ENCODE measurements around the gene FBXO2.

FBXO2 gene

DNA sequence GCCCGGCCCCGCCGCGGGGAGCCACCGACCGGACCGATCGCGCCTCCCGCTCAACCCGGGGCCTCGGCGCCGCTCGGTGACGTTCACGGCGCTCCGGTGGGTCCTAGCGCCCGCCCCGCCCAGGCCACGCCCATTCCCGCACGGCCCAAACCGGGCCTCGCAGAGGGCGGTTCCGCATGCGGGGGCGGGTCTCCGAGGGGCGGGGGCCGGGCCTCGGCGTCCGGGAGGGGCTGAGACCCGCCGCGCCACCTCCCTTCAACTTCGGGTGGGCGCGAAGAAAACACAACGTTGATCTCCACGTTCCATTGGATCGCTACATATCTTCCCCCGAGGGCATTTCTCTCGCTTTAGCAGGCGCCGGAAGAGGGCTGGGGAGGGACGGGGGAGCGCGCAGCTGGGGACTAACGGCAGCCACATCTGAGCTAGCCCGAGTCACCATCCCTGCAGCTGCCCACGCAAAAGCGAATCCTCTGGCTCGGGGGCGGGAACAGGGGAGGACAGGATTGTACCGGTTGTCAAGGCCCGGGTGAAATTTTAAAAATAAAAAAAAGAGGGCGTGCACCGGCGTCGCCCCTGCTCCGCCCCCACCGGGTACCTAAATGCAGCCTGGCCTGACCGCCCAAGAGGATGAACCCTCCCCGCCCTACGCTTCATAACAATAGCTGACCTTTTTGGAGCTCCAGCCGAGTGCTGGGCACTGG lies 27.0 kb upstream of the FBXO2 start, which contains the start of gene MAD2L2:
Gene MAD2L2 (minus strand): TSS at position 78 of the 701 bp plus-strand sequence. CDS start 547 bp downstream, outside the sequence.
- DNase-seq: peak; percentile 91

DNA sequence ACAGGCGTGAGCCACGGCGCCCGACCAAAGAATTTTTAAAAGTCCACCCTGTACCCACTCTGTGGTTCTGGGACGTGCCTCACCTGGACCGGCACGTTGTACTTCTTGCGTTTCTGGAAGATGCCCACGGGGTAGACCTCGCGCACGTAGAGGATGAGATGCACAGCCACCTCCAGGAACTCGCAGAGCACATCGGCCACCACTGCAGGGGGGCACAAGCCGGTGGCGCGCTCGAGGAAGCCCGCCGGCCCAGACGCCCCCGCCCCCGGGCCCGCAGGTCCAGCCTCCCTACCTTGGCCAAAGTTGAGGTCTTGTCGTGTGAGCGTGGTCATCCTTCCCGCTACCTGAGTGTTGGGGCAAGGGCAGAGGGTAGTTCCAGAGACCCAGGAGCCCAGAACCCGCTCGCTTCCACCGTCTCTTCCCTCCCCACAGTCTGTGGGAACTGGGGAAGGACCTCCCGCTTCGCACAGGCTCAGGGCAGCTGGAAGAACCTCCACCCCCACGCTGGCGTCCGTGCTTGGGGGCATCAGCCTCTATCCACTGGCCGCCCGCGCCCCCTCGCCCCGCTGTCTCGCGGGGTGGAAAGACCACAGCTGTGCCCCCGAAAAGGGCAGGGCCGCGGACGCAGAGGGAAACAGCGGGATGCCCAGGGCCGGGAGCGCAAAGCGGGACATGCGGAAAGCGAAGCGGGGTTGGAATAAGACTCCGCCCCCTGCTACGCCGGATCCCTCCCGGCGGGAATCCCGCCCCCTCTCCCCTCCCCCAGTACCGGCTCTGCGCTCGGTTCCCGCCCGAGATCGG lies 26.2 kb upstream of the FBXO2 start:
- no peak for DNase-seq

DNA sequence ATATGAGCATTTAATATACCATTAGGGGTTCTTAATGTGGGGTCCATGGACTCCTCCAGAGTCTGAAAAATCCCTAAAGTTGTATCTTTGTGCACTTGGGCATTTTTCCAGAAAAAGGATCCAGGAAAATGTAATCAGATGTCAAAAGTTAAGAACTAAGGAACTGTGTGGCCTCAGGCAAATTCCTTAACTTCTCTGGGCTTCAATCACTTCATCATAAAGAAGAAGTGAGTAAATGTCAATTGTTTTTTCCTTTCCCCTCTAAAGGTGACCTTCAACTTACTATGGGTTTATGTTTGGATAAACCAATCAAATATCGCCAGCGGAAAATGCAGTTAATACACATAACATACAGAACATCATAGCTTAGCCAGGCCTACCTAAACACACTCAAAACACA lies 24.2 kb upstream of the FBXO2 start:
- DNase-seq: no peak

DNA sequence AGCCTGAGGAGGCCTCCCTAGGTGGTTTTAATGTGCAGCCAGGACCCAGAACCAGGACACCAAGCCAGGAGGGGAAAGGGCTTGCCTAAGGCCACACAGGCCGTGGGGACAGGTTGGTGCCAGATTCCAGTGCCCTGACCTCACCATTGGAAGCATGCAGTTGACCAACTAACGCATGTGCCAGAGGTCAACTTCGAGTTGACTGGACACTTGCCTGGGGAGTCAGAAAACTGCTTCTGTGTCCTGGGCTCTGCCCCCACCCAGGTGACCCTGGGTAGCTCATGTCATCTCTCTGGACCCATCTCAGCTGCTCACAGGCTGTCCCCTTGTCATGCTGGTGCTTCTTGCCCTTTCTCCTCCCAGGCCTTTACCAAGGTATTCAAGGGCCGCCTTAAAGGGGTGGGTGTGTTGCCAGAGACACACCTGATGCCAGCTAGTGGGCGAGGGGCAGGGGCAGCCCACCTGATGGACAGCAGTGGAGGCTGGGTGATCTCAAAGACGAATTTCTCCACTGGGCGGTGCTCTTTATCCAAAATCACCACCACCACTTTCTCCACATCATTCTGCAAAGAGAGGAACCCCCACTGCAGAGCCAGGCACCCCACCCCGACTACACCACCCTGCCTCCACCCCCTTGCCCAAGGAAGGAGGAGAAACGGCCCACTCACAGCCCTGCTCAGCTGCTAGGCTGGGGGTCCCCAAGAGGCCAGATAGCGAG lies 22.3 kb upstream of the FBXO2 start:
- no peak for DNase-seq

DNA sequence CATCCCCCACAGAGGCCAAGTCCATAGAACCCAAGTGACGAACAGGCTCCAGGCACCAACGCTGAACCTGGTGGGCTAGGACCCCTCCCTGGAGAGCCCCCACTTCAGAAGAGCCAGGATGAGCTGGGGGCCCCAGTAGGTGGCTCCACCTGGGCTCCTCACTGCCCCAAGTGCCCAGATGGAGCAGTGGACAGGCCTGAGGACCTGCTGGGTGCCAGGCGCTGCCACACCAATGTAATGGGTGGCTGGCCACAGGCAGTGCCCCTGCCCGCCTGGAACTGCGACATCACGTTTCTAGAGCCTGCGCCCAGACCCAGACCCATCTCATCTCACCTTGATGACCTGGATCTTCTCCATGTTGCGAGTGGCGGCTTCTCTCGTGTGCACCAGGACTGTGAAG lies 21.1 kb upstream of the FBXO2 start:
- no peak for DNase-seq

DNA sequence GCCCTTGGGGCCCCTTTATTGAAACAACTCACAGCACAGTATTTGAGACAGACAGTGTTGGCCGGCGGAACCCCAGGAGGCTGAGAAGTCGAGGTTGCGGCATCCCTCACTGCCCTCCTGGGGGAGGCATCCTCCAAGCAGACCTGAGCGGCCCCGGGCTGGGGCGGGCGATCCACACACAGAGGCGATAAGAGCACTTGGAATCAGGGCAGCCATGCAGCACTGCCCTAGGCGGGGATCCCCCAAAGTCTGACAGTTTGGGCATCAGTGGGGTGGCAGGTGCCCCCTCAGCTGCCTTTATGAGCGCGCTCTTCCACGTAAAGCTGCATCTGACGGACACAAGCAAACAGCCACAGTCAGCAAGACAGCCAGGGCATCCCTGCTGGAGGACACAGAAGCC lies 20.3 kb upstream of the FBXO2 start:
- no peak for DNase-seq

DNA sequence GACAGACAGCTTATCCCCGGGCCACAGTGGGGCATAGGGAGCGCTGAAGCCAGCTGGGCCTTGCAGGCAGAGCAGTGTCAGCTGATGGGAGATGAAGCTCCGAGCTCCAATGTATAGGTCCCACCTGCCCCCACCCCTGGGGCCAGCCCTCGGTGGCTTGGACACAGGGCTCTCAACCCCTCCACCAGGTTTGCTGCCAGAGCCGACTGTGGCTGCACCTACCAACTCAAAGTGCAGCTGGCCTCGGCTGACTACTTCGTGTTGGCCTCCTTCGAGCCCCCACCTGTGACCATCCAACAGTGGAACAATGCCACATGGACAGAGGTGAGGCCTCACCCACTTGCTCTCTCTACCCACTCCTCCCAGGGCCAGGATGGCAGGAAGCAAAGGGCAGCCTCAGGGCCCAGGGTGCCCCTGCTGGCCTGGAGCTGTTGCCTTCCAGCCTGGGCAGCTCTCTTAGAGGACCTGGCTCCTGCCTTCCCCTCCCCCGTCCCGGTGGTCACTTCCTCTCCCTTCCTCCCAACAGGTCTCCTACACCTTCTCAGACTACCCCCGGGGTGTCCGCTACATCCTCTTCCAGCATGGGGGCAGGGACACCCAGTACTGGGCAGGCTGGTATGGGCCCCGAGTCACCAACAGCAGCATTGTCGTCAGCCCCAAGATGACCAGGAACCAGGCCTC lies 19.0 kb upstream of the FBXO2 start:
- no peak for DNase-seq

DNA sequence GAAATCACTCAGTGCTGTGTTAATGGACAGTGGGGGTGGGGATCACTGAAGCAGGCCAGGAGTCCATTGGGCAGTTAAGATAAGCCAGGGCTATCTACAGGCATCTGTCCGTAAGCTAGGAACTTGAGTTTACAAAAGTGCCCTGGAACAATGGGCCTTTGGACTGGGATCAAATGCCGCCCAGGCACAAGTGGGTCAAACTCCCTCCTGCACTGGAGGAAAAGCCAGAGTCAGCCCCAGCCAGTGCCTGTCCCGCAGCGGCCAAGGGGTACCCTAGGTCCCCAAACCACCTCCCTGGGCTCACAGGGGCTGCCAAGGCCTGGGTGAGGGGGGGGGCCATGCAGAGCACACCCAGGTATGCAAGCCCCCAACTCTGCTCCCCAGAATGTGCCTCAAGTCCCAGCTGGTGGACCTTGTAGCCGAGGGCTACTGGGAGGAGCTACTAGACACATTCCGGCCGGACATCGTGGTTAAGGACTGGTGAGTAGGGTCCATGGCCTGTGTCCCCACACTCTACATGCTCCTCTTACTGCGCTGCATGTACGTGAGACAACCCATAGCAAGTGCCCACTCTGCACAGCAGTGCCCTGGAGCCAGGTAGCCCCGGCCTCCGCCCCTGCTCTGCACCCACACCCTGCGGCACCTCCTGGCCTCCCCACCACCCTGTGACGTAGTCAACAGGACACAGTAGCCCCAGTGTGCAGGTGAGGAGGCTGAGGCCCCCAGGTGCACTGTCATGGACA lies 17.5 kb upstream of the FBXO2 start:
- no peak for DNase-seq

DNA sequence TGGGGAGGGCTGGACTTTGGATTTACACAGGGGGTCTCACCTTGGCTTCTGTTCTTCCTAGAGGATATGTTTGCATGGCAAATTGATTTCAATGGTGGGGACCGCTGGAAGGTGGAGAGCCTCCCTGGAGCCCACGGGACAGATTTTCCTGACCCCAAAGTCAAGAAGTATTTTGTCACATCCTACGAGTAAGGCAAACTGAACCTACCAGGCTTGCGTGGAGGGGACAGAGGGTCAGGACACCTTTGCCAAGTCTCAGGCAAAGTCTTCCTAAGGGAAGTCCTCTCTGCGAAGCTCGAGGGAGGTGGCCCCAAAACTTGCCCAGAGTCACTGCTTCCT lies 16.9 kb upstream of the FBXO2 start:
- DNase-seq: no peak

DNA sequence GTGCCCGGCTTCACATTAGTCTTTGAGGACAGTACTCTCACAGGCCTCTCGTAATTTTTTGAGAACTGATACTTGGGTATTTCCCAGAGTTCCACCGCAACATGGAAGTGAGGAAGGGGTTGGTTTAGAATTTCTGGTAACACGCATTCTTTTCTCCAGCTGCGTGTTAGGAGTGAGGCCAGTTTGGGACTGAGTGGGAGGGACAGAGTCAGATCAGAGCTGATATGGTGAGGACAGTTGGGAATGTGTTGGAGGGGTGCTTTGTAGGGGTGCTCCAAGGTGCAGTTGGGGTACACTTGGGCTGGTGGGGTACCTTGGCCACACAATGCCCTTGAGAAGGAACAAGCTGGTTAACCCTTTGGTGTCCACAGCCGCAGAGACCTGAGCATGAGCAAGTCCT lies 16.5 kb upstream of the FBXO2 start:
- no peak for DNase-seq

DNA sequence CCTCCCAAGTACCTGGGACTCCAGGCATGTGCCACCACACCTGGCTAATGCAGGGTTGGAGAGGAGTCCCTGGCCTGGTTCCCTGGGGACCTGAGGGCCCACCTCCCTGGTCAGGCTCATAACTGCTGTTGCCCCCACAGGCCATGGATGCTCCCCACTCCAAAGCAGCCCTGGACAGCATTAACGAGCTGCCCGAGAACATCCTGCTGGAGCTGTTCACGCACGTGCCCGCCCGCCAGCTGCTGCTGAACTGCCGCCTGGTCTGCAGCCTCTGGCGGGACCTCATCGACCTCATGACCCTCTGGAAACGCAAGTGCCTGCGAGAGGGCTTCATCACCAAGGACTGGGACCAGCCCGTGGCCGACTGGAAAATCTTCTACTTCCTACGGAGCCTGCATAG lies 14.3 kb upstream of the FBXO2 start:
- no peak for DNase-seq

DNA sequence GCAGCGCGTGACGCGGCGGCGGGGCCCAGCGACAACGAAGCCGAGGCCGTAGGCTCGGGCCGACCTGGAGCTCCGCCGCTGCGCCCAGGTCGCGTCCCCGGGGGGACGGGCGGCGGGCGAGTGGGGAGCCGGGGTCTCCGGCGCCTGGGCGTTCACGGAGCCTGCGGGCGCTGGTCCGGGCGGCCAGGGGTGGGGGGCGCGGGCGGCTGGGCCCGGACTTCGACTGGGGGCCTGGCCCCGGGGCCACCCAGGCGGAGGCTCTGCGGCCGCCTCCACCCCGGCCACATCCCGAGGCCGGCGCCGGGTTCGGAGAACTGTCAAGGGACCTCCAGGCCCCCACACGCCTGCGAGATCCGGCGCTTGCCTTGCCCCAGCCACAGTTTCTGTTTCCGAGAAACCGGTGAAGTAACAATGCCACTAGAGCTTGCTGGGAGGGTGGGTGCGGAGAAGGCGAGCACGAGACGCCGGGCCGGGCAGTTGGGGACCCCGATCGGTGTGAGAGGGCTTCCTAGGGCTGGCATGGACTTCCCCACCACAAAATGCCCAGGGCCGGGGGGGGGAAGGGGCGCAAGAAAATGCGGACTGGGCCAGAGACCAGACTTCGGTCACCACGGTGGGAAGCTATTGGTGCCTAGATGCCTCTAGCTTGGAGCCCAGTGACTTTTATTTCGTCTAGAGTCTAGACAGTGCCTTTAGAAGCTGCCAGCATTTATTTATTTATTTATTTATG lies 10.3 kb upstream of the FBXO2 start:
- peak; percentile 78 for DNase-seq

DNA sequence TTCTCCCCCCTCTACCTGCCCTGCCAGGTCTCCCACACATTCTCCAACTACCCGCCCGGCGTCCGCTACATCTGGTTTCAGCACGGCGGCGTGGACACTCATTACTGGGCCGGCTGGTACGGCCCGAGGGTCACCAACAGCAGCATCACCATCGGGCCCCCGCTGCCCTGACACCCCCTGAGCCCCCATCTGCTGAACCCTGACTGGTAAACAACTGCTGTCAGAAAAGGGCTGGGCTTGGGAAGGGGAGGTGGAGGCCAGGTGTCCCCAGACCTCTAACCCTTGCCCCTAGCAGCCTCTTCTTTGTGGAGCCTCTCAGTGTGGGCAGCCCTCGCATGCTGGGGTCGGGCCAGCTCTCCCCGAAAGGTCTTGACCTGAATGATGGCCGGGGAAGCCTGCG lies 6.9 kb upstream of the FBXO2 start:
- DNase-seq: no peak

DNA sequence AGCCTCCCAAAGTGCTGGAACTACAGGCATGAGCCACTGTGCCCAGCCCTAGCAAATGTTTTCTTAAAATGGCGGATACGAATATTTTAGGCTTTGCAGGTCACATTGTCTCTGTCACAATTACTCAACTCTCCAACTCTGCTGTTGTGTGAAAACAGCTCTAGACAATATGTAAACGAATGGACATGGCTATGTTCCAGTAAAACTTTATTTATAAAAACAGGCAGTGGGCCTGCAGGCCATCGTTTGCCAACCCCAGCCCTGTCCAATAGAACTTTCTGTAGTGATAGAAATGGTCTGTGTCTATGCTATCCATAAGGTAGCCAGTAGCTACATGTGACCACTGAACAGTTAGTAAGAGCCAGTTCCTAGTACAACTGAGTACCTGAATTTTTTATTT lies 5.5 kb upstream of the FBXO2 start:
- DNase-seq: no peak

DNA sequence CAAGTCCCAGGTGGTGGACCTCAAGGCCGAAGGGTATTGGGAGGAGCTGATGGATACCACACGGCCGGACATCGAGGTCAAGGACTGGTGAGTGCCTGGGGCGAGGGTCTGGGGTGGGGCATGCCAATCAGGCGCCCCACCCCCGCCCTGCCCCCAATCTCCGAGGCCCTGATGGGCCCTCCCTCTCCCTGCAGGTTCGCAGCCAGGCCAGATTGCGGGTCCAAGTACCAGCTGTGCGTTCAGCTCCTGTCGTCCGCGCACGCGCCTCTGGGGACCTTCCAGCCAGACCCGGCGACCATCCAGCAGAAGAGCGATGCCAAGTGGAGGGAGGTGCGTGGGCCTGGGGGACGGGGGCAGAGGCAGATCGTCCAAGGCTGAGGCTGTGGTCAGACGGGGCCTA lies 4.3 kb upstream of the FBXO2 start:
- no peak for DNase-seq

DNA sequence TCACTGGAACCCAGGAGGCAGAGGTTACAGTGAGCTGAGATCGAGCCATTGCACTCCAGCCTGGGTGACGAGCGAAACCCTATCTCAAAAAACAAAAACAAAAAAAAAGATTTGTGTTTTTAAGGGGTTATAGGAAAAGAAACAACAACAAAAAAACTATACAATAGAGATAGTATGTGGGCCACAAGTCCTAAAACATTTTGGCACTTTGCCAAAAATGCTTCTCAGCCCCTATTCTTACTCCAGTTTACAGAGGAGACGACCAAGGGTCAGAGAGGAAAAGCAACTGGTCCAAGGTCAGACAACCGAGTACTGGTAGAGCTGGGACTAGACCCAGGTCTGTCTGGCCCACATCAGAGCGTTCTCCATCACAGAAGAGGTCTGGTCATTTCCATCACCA lies 3.4 kb upstream of the FBXO2 start:
- DNase-seq: no peak

DNA sequence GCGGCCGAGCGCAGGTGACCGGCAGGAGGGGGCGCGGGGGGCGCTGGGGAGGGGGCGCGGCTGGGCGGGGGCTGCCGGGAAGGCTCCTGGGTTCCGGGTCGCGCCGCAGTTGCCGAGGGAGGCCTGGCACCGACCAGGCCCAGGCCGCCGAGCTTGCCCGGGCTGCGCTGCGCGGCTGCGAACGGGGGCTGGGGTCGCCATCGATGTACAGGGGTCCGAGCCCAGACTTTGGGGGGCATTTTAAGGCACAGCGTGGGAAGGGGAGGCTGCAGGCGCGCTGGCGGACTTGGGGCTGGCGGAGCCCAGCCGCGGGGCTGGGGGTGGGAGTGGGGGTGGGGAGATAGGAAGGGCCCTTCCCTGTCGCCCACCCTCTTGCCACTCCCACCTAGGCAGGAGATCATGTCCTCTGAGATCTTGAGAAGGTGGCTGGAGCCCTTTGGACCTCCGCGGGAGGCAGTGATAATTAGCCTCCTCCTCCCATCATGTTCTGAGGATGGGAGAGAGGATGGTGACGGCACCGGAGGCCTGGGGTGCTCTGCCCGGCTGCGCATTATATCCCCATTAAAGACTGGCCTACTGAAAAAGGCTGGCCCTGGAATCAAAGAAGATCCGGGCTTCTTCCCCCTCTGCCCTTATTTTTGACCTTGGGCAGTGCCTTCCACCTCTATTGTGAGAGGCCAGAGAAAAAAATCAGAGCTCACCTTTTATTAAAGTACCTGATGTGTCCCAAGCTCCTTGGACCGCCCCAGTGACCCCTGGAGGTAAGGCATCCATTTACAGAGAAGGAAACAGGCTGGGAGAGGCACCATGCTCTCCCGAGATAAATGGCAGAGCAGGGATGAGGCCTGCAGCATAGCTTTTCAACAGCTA lies 945 bp upstream of the FBXO2 start:
- no peak for DNase-seq

DNA sequence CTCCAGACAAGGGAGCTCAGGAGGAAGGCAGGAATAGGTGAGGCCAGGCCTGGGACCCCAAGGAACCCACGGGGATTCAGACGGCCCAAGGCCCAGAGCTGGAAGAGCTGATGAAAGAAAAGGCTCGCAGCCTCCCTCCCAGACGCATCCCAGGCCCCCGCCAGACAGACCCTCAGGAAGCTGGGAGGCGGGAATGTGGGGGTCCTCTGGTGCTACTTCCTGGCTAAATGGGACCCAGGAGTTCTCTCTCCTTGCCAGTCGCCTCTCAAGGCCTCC lies 430 bp downstream of the FBXO2 start:
- DNase-seq: no peak

DNA sequence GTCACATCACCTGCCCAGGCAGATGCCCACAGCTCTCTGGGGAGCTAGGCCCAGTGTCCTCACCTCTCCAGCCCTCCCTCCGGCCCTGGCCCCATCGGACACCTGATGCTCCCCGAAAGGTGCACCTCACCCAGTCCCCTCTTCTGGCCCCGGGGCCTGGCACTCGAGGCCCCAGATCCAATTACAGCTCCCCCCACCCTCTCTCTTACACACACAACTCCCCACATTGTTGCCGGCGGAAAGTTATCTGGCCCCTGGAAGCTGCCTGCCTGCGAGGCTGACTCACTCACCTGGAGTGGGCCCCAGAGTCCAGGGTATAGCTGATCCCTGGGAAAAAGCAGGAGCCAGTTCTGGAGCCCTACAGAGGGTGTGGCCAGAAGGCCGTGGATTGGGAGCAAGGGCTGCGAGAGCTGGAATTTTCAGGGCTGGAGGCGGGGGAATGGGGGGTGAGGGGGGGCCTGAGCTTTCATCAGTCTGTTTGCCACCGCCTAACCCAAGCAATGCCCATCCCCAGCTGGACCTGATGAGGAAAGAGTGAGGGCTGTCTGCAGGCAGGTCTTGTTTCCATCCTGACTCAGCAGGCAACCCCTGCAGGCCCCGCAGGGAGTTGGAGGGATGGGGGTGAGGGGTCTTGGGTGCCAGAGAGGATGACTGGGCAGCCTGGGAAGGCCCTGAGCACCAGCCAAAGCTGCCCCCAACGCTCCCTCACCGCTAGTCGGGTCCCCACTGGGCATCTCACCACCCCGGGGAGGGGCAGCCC lies 948 bp downstream of the FBXO2 start:
- no peak for DNase-seq

DNA sequence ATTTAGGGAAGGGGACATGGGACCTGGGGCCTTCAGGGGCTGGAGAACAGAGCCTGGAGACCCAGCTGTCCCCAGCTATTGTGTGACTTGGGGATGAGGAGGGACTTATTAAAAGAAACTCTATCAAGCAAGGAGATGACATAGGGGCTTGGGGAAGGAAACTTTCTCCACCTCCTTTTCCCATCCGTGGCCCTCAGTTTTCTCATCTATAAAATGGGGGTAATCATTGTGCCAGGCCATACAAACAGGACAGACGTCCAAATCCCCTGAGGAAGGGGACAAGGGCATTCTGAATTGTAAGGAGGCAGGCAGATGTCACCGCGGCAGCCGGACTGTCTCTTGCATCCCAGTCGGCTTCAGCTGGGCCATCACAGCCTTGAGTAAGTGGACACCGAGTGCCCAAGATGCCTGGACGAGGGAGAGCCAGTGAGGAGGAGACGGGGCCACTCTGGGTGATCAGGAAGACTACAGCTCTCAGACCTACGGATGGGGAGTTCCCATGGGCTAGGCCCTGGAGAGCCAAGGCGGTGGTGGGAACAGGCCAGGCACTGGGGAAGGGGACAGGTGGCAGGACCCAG lies 1.9 kb downstream of the FBXO2 start:
- DNase-seq: no peak
